ENCODE results near the gene GTF2H4. TPM values are rescaled to one million over a fixed set of nuclear protein-coding genes. Genes with fewer than 3 reads are reported as not detected.
A peak's percentile ranks its signal among the peaks of the same experiment; 100 is the strongest.
"Not testable (repeated sequence)": the region's sequence is repeated elsewhere in the genome, so short reads cannot be mapped to it uniquely, and the experiment has no call there.

Gene GTF2H4
- total RNA-seq: 10 to 100 TPM; 44.5 to 46.4 TPM

GRCh38 chr6:30907758-30908591 is at the start of gene GTF2H4:
Gene GTF2H4 (plus strand): TSS chr6:30908207.
- Mint-ChIP-seq H3K27me3 (no peaks in the 10 kb centered on the region), H3K4me3 (peak within 1 kb of the TSS; percentile 96), H3K4me1 (peaks cover 15% of the 10 kb centered on the region), H3K36me3 (peaks cover 21% of the 10 kb centered on the region), H3K9me3 (no peaks in the 10 kb centered on the region), H3K27ac (peak within 1 kb of the TSS; percentile 83)
- DNase-seq: peak; percentile 93

GRCh38 chr6:30859726-30860125 is 48.3 kb upstream of the GTF2H4 start:
- not testable (repeated sequence) for H3K4me3 Mint-ChIP-seq, H3K4me1 Mint-ChIP-seq, H3K27ac Mint-ChIP-seq, H3K27me3 Mint-ChIP-seq, DNase-seq
- Mint-ChIP-seq H3K36me3 (peaks cover 15% of the 10 kb centered on the region), H3K9me3 (peaks cover 27% of the 10 kb centered on the region)

GRCh38 chr6:30861257-30862048 is 46.6 kb upstream of the GTF2H4 start:
- H3K27me3 Mint-ChIP-seq: peaks cover 2% of the 10 kb centered on the region
- H3K4me3 Mint-ChIP-seq: no peak overlapping the region
- peaks cover 6% of the 10 kb centered on the region for H3K4me1 Mint-ChIP-seq
- peaks cover 15% of the 10 kb centered on the region for H3K36me3 Mint-ChIP-seq
- H3K9me3 Mint-ChIP-seq: peaks cover 27% of the 10 kb centered on the region
- no peak for DNase-seq
- no peak overlapping the region for H3K27ac Mint-ChIP-seq

GRCh38 chr6:30862156-30862875 is 45.7 kb upstream of the GTF2H4 start:
- Mint-ChIP-seq H3K9me3 (peaks cover 27% of the 10 kb centered on the region), H3K27ac (no peak overlapping the region), H3K27me3 (no peaks in the 10 kb centered on the region), H3K36me3 (peaks cover 15% of the 10 kb centered on the region), H3K4me3 (no peak overlapping the region), H3K4me1 (peaks cover 6% of the 10 kb centered on the region)
- no peak for DNase-seq

GRCh38 chr6:30864325-30864724 is 43.7 kb upstream of the GTF2H4 start:
- Mint-ChIP-seq H3K4me3 (no peak overlapping the region), H3K9me3 (peaks cover 26% of the 10 kb centered on the region), H3K36me3 (peaks cover 16% of the 10 kb centered on the region), H3K27me3 (no peaks in the 10 kb centered on the region), H3K27ac (no peak overlapping the region), H3K4me1 (peaks cover 6% of the 10 kb centered on the region)
- DNase-seq: no peak

GRCh38 chr6:30869241-30869749 is 38.7 kb upstream of the GTF2H4 start:
- H3K4me3 Mint-ChIP-seq, H3K27ac Mint-ChIP-seq, H3K27me3 Mint-ChIP-seq, DNase-seq: not testable (repeated sequence)
- H3K36me3 Mint-ChIP-seq: peaks cover 38% of the 10 kb centered on the region
- peaks cover 23% of the 10 kb centered on the region for H3K4me1 Mint-ChIP-seq
- H3K9me3 Mint-ChIP-seq: peaks cover 35% of the 10 kb centered on the region

- DNase-seq: no peak
- H3K4me3 Mint-ChIP-seq: no peak overlapping the region
- H3K36me3 Mint-ChIP-seq: peaks cover 43% of the 10 kb centered on the region
- peaks cover 30% of the 10 kb centered on the region for H3K4me1 Mint-ChIP-seq
- H3K27ac Mint-ChIP-seq: peak overlapping the region; percentile 91
- peaks cover 35% of the 10 kb centered on the region for H3K9me3 Mint-ChIP-seq
- H3K27me3 Mint-ChIP-seq: no peaks in the 10 kb centered on the region
These were observed 37.5 kb upstream of the GTF2H4 start for GRCh38 chr6:30870546-30870945.

- DNase-seq: no peak
- Mint-ChIP-seq H3K27ac (peak overlapping the region; percentile 91), H3K4me1 (peaks cover 39% of the 10 kb centered on the region), H3K36me3 (peaks cover 44% of the 10 kb centered on the region), H3K4me3 (peak overlapping the region; percentile 19), H3K9me3 (peaks cover 35% of the 10 kb centered on the region), H3K27me3 (no peaks in the 10 kb centered on the region)
These were observed 36.3 kb upstream of the GTF2H4 start for GRCh38 chr6:30871592-30872183.

GRCh38 chr6:30873137-30873640 is 34.8 kb upstream of the GTF2H4 start:
- H3K9me3 Mint-ChIP-seq: peaks cover 35% of the 10 kb centered on the region
- H3K36me3 Mint-ChIP-seq: peaks cover 44% of the 10 kb centered on the region
- peak overlapping the region; percentile 66 for H3K27ac Mint-ChIP-seq
- no peak overlapping the region for H3K4me3 Mint-ChIP-seq
- H3K27me3 Mint-ChIP-seq: no peaks in the 10 kb centered on the region
- peaks cover 50% of the 10 kb centered on the region for H3K4me1 Mint-ChIP-seq
- DNase-seq: no peak

GRCh38 chr6:30873795-30874194 is 34.2 kb upstream of the GTF2H4 start:
- Mint-ChIP-seq H3K9me3 (peaks cover 33% of the 10 kb centered on the region), H3K4me1 (peaks cover 55% of the 10 kb centered on the region), H3K36me3 (peaks cover 44% of the 10 kb centered on the region)
- H3K4me3 Mint-ChIP-seq, DNase-seq, H3K27ac Mint-ChIP-seq, H3K27me3 Mint-ChIP-seq: not testable (repeated sequence)

GRCh38 chr6:30875244-30876038 is 32.6 kb upstream of the GTF2H4 start:
- peaks cover 31% of the 10 kb centered on the region for H3K36me3 Mint-ChIP-seq
- DNase-seq: no peak
- peaks cover 55% of the 10 kb centered on the region for H3K4me1 Mint-ChIP-seq
- no peak overlapping the region for H3K4me3 Mint-ChIP-seq
- H3K27me3 Mint-ChIP-seq: no peaks in the 10 kb centered on the region
- peaks cover 24% of the 10 kb centered on the region for H3K9me3 Mint-ChIP-seq
- peak overlapping the region; percentile 48 for H3K27ac Mint-ChIP-seq

GRCh38 chr6:30876039-30876730 is 31.8 kb upstream of the GTF2H4 start:
- H3K27me3 Mint-ChIP-seq: no peaks in the 10 kb centered on the region
- peaks cover 48% of the 10 kb centered on the region for H3K4me1 Mint-ChIP-seq
- H3K27ac Mint-ChIP-seq: peak overlapping the region; percentile 79
- peaks cover 19% of the 10 kb centered on the region for H3K9me3 Mint-ChIP-seq
- H3K4me3 Mint-ChIP-seq: no peak overlapping the region
- no peak for DNase-seq
- peaks cover 25% of the 10 kb centered on the region for H3K36me3 Mint-ChIP-seq
